GM18858 (cell line): Measurements from ENCODE around the gene CIT.

Experiments
- ATAC-seq: cut with Tn5 transposase; IDR thresholded peaks from one replicate; pipeline ENCODE4 v1.9.1; 2021; ENCODE audit not compliant: unreplicated experiment

Gene CIT

GRCh38 chr12:119748497-119748896 is 128.6 kb downstream of the CIT start:
- ATAC-seq = no peak

DNA sequence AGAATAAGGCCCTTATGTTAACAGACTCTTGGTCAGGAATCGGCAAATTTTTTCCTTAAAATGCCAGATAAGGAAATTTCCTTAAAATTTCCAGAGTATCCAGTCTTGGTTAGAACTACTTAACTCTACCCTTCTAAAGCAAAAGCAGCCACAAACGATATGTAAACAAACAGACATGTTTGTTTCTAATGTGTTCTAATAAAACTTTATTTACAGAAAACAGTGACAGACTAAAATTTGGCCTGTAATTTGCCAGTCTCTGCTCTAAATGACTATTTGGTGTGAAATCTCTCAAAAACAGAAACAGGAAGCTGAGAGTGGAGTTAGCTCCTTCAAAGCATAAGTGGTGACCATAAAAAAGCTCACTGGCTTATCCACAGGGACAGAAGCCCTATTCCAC is 131.0 kb downstream of the CIT start:
- ATAC-seq = no peak

- no peak for ATAC-seq
Observed at GRCh38 chr12:119744900-119745606, 132.1 kb downstream of the CIT start.

DNA sequence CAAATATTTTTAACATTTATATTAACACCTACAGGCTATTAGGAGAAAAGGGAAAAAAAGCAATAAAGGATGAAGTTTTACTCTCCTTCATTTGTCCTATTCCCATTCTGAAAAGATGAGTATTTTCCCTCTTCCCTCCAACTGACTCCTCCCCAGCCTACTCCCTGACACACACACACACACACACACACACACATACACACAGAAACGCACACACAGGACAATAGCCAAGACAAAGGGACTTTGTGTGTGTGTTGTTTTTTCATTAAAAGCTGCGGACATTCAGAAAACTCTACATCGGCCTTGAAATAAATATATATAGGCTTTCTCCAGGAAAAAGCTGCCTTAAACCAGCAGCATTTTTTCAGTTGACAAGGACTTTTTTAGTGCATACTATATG is 134.4 kb downstream of the CIT start:
- ATAC-seq = no peak

DNA sequence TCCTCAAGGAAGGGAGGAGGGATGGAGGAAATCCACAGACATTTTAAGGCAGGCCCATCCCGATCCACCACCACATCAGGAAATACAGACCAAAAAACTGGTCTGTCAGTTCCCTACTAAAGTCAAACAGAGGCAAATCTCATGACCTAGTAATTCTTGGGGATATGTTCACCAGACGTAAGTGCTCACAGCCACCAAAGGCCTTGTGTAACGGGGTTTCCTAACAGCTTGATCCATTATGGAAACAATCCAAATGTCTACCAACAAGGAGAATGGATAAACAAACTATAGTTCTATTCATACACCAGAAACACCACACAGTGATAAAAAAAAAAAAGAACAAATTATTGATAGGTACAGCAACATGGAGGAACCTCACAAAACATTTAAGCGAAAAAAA is 136.3 kb downstream of the CIT start:
- no peak for ATAC-seq

GRCh38 chr12:119735079-119735478 is 142.0 kb downstream of the CIT start:
- ATAC-seq = no peak

GRCh38 chr12:119730381-119730780 is 146.7 kb downstream of the CIT start:
- ATAC-seq = no peak

DNA sequence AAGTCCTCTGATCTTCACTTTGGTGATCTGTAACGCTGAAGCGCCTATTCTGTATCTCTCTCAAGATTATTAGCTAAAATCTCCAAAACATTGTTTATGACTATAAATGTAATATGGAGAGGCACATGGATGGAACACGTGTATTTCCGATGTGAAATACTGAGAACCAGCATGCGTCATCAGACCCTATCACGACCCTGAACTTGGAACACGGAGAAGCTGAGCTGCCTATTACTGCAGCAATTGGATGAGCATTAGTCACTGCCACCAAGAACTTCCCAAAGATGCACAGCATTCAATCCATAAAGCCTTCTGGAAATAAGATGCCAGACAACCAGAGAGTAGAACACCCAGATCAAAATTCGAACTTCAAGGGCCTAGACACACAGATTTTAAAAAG is 147.2 kb downstream of the CIT start:
- no peak for ATAC-seq

DNA sequence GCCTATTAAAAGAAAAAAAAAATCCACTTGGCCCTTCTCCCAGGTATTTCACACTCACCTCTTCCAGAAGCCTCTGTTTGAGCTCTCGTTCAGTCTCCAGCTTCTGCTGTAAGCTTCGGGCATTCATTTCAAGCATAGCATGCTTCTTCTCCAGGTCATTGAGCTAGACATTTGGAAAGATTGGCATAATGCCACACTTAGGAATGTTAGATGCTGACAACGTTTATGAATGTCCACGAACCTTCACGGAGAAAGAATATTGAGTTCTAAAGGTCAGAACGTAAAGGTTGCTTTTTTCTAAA is 148.7 kb downstream of the CIT start:
- ATAC-seq = no peak

DNA sequence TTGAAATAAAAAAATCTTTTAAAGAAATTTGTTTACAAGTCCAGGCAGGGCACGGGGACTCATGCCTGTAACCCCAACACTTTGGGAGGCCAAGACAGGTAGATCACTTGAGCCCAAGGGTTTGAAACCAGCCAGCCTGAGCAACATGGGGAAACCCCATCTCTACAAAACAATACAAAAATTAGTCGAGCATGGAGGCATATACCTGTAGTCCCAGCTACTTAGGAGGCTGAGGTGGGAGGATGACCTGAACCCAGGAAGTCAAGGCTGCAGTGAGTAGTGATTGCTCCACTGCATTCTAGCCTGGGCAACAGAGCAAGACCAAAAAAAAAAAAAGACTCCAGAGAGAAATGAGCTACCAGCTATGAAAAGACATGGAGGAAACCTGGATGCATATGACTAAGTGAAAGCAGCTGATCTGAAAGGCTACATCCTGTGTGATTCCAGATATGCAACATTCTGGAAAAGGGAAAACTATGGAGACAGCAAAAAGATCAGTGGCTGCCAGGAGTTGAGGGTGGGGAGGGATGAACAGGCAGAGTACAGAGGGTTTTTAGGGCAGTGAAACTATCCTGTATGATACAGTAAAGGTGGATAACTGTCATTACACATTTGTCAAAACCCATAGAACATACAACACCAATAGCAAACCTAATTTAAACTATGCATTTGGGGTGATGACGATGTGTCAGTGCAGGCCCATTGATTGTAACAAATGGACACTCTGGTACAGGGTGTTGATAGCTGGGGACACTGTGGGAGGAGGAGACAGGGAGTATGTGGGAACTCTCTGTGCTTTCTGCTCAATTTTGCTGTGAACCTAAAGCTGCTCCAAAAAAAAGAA is 149.3 kb downstream of the CIT start:
- no peak for ATAC-seq

GRCh38 chr12:119725523-119725922 is 151.6 kb downstream of the CIT start:
- ATAC-seq = no peak

DNA sequence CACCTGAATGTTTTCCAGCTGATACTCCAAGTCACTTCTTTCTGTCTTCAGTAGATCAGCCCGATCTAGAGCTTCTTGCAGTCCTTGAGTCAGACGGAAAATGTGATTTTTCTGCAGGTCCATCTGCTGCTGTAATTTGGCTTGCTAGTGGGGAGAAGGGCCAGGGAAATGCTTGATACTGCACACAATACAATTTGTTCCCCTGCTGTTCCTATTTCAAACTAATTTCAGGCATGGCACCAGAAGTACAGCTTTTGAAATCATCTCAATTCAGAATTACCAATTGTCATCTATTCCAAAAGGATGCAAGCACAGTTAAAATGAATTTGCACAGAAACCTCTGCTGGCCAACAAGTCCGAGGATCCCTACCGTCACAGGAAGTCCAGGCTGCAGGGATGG is 155.8 kb downstream of the CIT start:
- no peak for ATAC-seq

DNA sequence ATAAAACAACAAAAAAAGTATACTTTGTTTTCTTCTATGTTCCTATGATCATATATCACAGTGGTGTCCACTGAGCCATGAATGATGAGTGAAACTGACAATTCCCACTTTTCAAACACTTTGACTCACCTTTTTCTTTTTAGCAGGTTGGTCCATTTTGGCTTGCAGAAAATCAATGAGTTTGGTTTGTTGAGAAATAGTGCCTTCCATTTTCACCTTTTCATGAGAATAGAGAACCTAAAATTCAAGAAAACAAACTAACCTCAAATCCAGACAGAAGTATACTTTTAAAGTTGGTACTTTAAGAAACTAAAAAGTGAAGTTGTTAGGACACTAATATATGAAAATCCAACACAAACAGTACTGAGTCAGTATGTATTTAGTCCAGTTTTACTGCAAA is 156.8 kb downstream of the CIT start:
- no peak for ATAC-seq

GRCh38 chr12:119718141-119718540 is 159.0 kb downstream of the CIT start:
- no peak for ATAC-seq

DNA sequence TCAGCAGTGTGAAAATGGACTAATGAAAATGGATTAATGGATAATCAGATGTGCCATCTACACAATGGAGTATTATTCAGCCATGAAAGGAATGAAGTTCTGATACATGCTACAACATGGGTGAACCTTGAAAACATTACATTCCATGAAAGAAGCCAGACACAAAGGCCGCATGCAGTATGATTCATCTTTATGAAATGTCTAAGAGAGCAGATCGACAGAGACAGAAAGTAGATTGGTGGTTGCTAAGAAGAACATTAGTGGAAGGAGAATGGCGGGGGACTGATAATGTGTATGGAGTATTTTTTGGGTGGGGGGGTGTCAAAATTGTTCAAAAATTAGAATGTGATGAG is 161.9 kb downstream of the CIT start:
- ATAC-seq = no peak

DNA sequence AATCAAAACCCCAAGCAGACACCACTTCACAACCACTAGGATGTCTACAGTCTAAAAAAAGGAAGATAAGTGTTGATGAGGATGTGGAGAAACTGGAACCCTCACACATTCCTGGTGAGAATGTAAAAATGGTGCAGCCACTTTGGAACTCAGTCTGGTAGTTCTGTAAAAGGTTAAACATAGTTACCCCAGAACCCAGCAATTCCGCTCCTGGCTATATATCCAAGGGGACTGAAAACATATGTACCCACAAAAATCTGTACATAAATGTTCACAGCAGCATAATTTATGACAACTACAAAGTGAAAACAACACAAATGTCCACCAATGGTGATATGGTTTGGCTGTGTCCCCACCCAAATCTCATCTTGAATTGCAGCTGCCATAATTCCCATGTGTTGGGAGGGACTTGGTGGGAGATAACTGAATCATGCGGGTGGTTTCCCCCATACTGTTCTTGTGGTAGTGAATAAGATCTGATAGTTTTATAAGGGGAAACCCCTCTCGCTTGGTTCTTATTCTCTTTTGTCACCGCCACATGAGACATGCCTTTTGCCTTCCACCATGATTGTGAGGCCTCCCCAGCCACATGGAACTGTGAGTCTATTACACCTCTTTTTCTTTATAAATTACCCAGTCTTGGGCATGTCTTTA is 162.4 kb downstream of the CIT start:
- no peak for ATAC-seq

DNA sequence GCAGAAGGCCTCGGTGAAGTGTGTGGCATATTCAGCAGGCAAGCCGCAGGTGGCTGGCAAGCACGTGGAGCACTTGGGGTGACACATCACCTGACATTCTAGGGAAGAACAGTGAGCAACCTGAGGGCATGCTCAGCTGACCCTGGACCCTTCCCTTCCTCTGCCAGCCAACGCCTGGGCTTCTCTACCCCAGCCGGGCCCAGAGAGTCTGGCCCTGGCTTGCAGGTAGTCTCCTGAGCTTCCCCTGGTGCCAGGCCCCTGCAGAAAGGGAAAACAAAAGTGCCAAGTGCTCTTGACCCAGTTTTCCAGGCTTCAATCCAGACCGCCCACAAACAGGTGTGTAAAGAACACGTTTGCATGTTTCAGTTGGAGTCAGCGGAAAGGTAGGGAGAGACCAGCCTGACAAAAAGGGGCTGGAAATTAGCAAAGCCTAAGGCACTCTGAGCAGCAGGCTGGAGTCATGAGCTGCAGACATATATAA is 163.5 kb downstream of the CIT start:
- ATAC-seq = no peak

DNA sequence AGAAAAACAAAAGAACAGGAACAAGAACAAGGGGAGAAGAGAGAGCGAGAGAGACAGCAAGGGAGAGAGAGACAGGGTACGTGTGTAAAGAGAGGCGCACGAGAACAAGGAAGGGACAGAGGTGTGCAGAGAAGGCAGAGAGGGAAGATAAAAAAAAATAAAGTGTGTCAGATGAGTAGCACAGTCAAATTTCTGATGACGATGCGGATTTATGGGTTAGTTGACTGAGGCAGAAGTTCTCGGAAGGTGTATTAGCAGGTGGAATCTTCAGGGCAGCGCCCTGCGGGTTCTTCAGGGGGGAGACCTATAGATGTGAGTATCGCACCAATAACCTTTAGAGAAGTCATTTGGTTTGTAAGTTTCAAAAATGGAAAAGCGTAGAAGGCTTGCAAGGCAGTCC is 164.4 kb downstream of the CIT start:
- ATAC-seq = no peak

GRCh38 chr12:119711693-119712092 is 165.4 kb downstream of the CIT start:
- ATAC-seq = no peak

DNA sequence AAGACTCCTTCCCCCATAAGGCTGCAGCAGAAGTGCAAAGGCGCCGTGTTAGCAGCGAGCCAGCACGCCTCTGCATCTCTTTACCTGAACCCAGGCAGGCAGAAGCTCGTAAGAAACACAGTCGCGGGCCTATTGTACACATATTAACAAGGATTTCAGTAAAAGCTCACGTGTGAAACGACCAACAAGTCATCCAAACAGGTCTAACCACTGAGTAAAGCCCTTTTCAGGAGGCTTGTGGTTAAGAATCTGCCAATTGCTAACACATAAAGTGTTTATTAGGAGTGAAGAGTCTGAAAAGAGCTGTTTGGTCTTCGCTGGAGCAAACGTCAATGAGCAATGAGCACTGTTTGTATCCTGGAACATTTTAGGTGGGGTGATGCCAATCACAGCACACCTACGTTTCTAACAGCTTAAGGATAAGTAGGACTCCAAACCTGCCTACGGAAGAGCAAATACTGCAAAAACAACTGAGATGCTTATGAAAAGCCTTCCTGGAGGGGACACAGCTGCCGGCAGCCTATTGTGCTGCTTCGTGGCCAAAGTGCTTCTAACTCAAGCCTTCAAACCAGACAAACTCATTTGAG is 166.1 kb downstream of the CIT start:
- ATAC-seq = no peak

GRCh38 chr12:119710374-119710964 is 166.7 kb downstream of the CIT start:
- ATAC-seq = no peak
